ENCODE data around the gene PWWP2A.

PWWP2A gene

GRCh38 chr5:160092960-160093707 lies 26.1 kb downstream of the PWWP2A start:
- no peak for DNase-seq (ENCODE audit: low read depth, low spot score)
- WGBS (ENCODE audit: insufficient coverage, insufficient read length), result no CpG with 5 or more reads among the region's 11 CpGs
- Histone ChIP-seq H3K4me1 (ENCODE audit: control insufficient read depth, insufficient read depth, low read length) (no peaks in the 10 kb centered on the region), H3K27me3 (ENCODE audit: control insufficient read depth, insufficient read depth, low read length) (no peaks in the 10 kb centered on the region), H3K4me3 (ENCODE audit: low read length) (no peak overlapping the region), H3K9me3 (ENCODE audit: control insufficient read depth, insufficient read depth, low read length) (no peaks in the 10 kb centered on the region), H3K27ac (ENCODE audit: low read length) (no peak overlapping the region), H3K36me3 (ENCODE audit: control insufficient read depth, insufficient read depth, low read length) (peaks cover 5% of the 10 kb centered on the region; the same call in 1 of the 2 replicates)

- Histone ChIP-seq H3K27ac (ENCODE audit: low read length) (no peak overlapping the region), H3K36me3 (ENCODE audit: control insufficient read depth, insufficient read depth, low read length) (peaks cover 5% of the 10 kb centered on the region; the same call in 1 of the 2 replicates), H3K27me3 (ENCODE audit: control insufficient read depth, insufficient read depth, low read length) (no peaks in the 10 kb centered on the region), H3K4me1 (ENCODE audit: control insufficient read depth, insufficient read depth, low read length) (no peaks in the 10 kb centered on the region), H3K9me3 (ENCODE audit: control insufficient read depth, insufficient read depth, low read length) (no peaks in the 10 kb centered on the region), H3K4me3 (ENCODE audit: low read length) (no peak overlapping the region)
- DNase-seq (ENCODE audit: low read depth, low spot score), result no peak
- WGBS (ENCODE audit: insufficient coverage, insufficient read length), result no CpG with 5 or more reads among the region's 7 CpGs
Observed at GRCh38 chr5:160092514-160092913, 26.7 kb downstream of the PWWP2A start.

GRCh38 chr5:160090059-160090458 lies 29.2 kb downstream of the PWWP2A start:
- H3K9me3 ChIP-seq (ENCODE audit: control insufficient read depth, insufficient read depth, low read length), result no peaks in the 10 kb centered on the region
- no peak overlapping the region for H3K27ac ChIP-seq (ENCODE audit: low read length)
- no peaks in the 10 kb centered on the region for H3K4me1 ChIP-seq (ENCODE audit: control insufficient read depth, insufficient read depth, low read length)
- H3K27me3 ChIP-seq (ENCODE audit: control insufficient read depth, insufficient read depth, low read length), result no peaks in the 10 kb centered on the region
- H3K36me3 ChIP-seq (ENCODE audit: control insufficient read depth, insufficient read depth, low read length), result peaks cover 5% of the 10 kb centered on the region; the same call in 1 of the 2 replicates
- no CpG with 5 or more reads among the region's 1 CpG for WGBS (ENCODE audit: insufficient coverage, insufficient read length)
- no peak overlapping the region for H3K4me3 ChIP-seq (ENCODE audit: low read length)
- no peak for DNase-seq (ENCODE audit: low read depth, low spot score)

GRCh38 chr5:160089531-160089930 lies 29.7 kb downstream of the PWWP2A start:
- H3K4me3 ChIP-seq (ENCODE audit: low read length), result no peak overlapping the region
- no CpG with 5 or more reads among the region's 2 CpGs for WGBS (ENCODE audit: insufficient coverage, insufficient read length)
- no peaks in the 10 kb centered on the region for H3K9me3 ChIP-seq (ENCODE audit: control insufficient read depth, insufficient read depth, low read length)
- DNase-seq (ENCODE audit: low read depth, low spot score), result no peak
- no peaks in the 10 kb centered on the region for H3K27me3 ChIP-seq (ENCODE audit: control insufficient read depth, insufficient read depth, low read length)
- peaks cover 5% of the 10 kb centered on the region; the same call in 1 of the 2 replicates for H3K36me3 ChIP-seq (ENCODE audit: control insufficient read depth, insufficient read depth, low read length)
- no peak overlapping the region for H3K27ac ChIP-seq (ENCODE audit: low read length)
- H3K4me1 ChIP-seq (ENCODE audit: control insufficient read depth, insufficient read depth, low read length), result no peaks in the 10 kb centered on the region

GRCh38 chr5:160088805-160089204 lies 30.4 kb downstream of the PWWP2A start:
- Histone ChIP-seq H3K4me3 (ENCODE audit: low read length) (no peak overlapping the region), H3K27me3 (ENCODE audit: control insufficient read depth, insufficient read depth, low read length) (no peaks in the 10 kb centered on the region), H3K4me1 (ENCODE audit: control insufficient read depth, insufficient read depth, low read length) (no peaks in the 10 kb centered on the region), H3K36me3 (ENCODE audit: control insufficient read depth, insufficient read depth, low read length) (peaks cover 5% of the 10 kb centered on the region; the same call in 1 of the 2 replicates), H3K9me3 (ENCODE audit: control insufficient read depth, insufficient read depth, low read length) (no peaks in the 10 kb centered on the region), H3K27ac (ENCODE audit: low read length) (no peak overlapping the region)
- no peak for DNase-seq (ENCODE audit: low read depth, low spot score)
- no CpG with 5 or more reads among the region's 1 CpG for WGBS (ENCODE audit: insufficient coverage, insufficient read length)

GRCh38 chr5:160087199-160087598 lies 32.1 kb downstream of the PWWP2A start:
- Histone ChIP-seq H3K4me1 (ENCODE audit: control insufficient read depth, insufficient read depth, low read length) (no peaks in the 10 kb centered on the region), H3K9me3 (ENCODE audit: control insufficient read depth, insufficient read depth, low read length) (no peaks in the 10 kb centered on the region), H3K4me3 (ENCODE audit: low read length) (no peak overlapping the region), H3K36me3 (ENCODE audit: control insufficient read depth, insufficient read depth, low read length) (no peaks in the 10 kb centered on the region), H3K27me3 (ENCODE audit: control insufficient read depth, insufficient read depth, low read length) (no peaks in the 10 kb centered on the region), H3K27ac (ENCODE audit: low read length) (no peak overlapping the region)
- DNase-seq (ENCODE audit: low read depth, low spot score), result no peak
- WGBS (ENCODE audit: insufficient coverage, insufficient read length), result no CpG with 5 or more reads among the region's 1 CpG

GRCh38 chr5:160084144-160084543 lies 35.1 kb downstream of the PWWP2A start:
- no peak for DNase-seq (ENCODE audit: low read depth, low spot score)
- Histone ChIP-seq H3K4me3 (ENCODE audit: low read length) (no peak overlapping the region), H3K4me1 (ENCODE audit: control insufficient read depth, insufficient read depth, low read length) (peaks cover 1% of the 10 kb centered on the region; the same call in 1 of the 2 replicates), H3K9me3 (ENCODE audit: control insufficient read depth, insufficient read depth, low read length) (no peaks in the 10 kb centered on the region), H3K27ac (ENCODE audit: low read length) (no peak overlapping the region), H3K27me3 (ENCODE audit: control insufficient read depth, insufficient read depth, low read length) (no peaks in the 10 kb centered on the region), H3K36me3 (ENCODE audit: control insufficient read depth, insufficient read depth, low read length) (no peaks in the 10 kb centered on the region)
- no CpG with 5 or more reads among the region's 1 CpG for WGBS (ENCODE audit: insufficient coverage, insufficient read length)

GRCh38 chr5:160083501-160083900 lies 35.7 kb downstream of the PWWP2A start:
- H3K27ac ChIP-seq (ENCODE audit: low read length), result no peak overlapping the region
- no peak for DNase-seq (ENCODE audit: low read depth, low spot score)
- peaks cover 1% of the 10 kb centered on the region; the same call in 1 of the 2 replicates for H3K4me1 ChIP-seq (ENCODE audit: control insufficient read depth, insufficient read depth, low read length)
- no peak overlapping the region for H3K4me3 ChIP-seq (ENCODE audit: low read length)
- no peaks in the 10 kb centered on the region for H3K36me3 ChIP-seq (ENCODE audit: control insufficient read depth, insufficient read depth, low read length)
- no peaks in the 10 kb centered on the region for H3K27me3 ChIP-seq (ENCODE audit: control insufficient read depth, insufficient read depth, low read length)
- H3K9me3 ChIP-seq (ENCODE audit: control insufficient read depth, insufficient read depth, low read length), result no peaks in the 10 kb centered on the region
- WGBS (ENCODE audit: insufficient coverage, insufficient read length), result no CpG with 5 or more reads among the region's 3 CpGs

- no peak overlapping the region for H3K27ac ChIP-seq (ENCODE audit: low read length)
- DNase-seq (ENCODE audit: low read depth, low spot score), result no peak
- no CpG with 5 or more reads among the region's 9 CpGs for WGBS (ENCODE audit: insufficient coverage, insufficient read length)
- H3K9me3 ChIP-seq (ENCODE audit: control insufficient read depth, insufficient read depth, low read length), result no peaks in the 10 kb centered on the region
- no peaks in the 10 kb centered on the region for H3K27me3 ChIP-seq (ENCODE audit: control insufficient read depth, insufficient read depth, low read length)
- H3K4me3 ChIP-seq (ENCODE audit: low read length), result no peak overlapping the region
- peaks cover 1% of the 10 kb centered on the region; the same call in 1 of the 2 replicates for H3K4me1 ChIP-seq (ENCODE audit: control insufficient read depth, insufficient read depth, low read length)
- no peaks in the 10 kb centered on the region for H3K36me3 ChIP-seq (ENCODE audit: control insufficient read depth, insufficient read depth, low read length)
Observed at GRCh38 chr5:160082614-160083500, 36.4 kb downstream of the PWWP2A start.

GRCh38 chr5:160081495-160081894 lies 37.8 kb downstream of the PWWP2A start:
- Histone ChIP-seq H3K27ac (ENCODE audit: low read length) (no peak overlapping the region), H3K4me1 (ENCODE audit: control insufficient read depth, insufficient read depth, low read length) (peaks cover 1% of the 10 kb centered on the region; the same call in 1 of the 2 replicates), H3K36me3 (ENCODE audit: control insufficient read depth, insufficient read depth, low read length) (no peaks in the 10 kb centered on the region), H3K27me3 (ENCODE audit: control insufficient read depth, insufficient read depth, low read length) (no peaks in the 10 kb centered on the region), H3K4me3 (ENCODE audit: low read length) (no peak overlapping the region), H3K9me3 (ENCODE audit: control insufficient read depth, insufficient read depth, low read length) (no peaks in the 10 kb centered on the region)
- DNase-seq (ENCODE audit: low read depth, low spot score), result no peak
- no CpG with 5 or more reads among the region's 3 CpGs for WGBS (ENCODE audit: insufficient coverage, insufficient read length)

Data from iPS DF 6.9 (cell line).